OCI-LY3 (cell line): ENCODE measurements around the gene PHTF2.

Source experiments
- H2AFZ ChIP-seq: fragments of 200-600, 300-600 bp; shearing (Covaris generic); 2 replicates; pipeline ENCODE4 v1.6.0; 2014; ENCODE audit warnings: antibody characterized with exemption, low read depth, low read length
- H3K27ac ChIP-seq: fragments of 200-600, 300-600 bp; sonication (generic); 2 replicates; pipeline ENCODE4 v1.5.1; 2014; ENCODE audit warnings: mild to moderate bottlenecking, low read length, moderate library complexity, mixed read lengths
- H3K27me3 ChIP-seq: fragments of 200-600, 300-600 bp; sonication (generic); 2 replicates; pipeline ENCODE4 v1.6.1; 2014; ENCODE audit warnings: low read depth, low read length, mixed read lengths
- H3K36me3 ChIP-seq: fragments of 200-600, 300-600 bp; sonication (generic); replicated peaks from 2 replicates; pipeline ENCODE3; 2014; ENCODE audit warnings: low read depth, low read length, mixed read lengths
- H3K4me1 ChIP-seq: fragments of 300-600, 200-600 bp; sonication (generic); 2 replicates; pipeline ENCODE4 v1.6.1; 2014; ENCODE audit warnings: low read length, mixed read lengths
- H3K4me2 ChIP-seq: fragments of 200-600, 300-600 bp; sonication (generic); 2 replicates; pipeline ENCODE4 v1.6.1; 2014; ENCODE audit warnings: low read length, mixed read lengths
- H3K4me3 ChIP-seq: fragments of 300-600, 200-600 bp; sonication (generic); 2 replicates; pipeline ENCODE4 v1.5.1; 2014; ENCODE audit warnings: antibody characterized with exemption, mild to moderate bottlenecking, low read length, moderate library complexity
- H3K79me2 ChIP-seq: fragments of 300-600, 200-600 bp; shearing (Covaris generic); 2 replicates; pipeline ENCODE4 v1.6.1; 2014; ENCODE audit warnings: mild to moderate bottlenecking, low read length, mixed read lengths
- H3K9ac ChIP-seq: fragments of 300-600, 200-600 bp; shearing (Covaris generic); 2 replicates; pipeline ENCODE4 v1.6.0; 2014; ENCODE audit warnings: mild to moderate bottlenecking, low read length, moderate library complexity
- H3K9me3 ChIP-seq: fragments of 200-600, 300-600 bp; shearing (Covaris generic); 2 replicates; pipeline ENCODE4 v1.6.1; 2014; ENCODE audit warnings: low read length, mixed read lengths; ENCODE audit not compliant: insufficient read depth
- H4K20me1 ChIP-seq: fragments of 200-600, 300-600 bp; sonication (generic); 2 replicates; pipeline ENCODE4 v1.6.1; 2016; ENCODE audit warnings: low read length, mixed read lengths; ENCODE audit not compliant: insufficient read depth
- CTCF ChIP-seq: fragments of 200-600, 300-600 bp; sonication (generic); IDR thresholded peaks from 2 replicates; pipeline ENCODE4 v1.5.1; 2014; ENCODE audit warnings: antibody characterized with exemption, low read length, low read depth
- EZH2phosphoT487 ChIP-seq: fragments of 200-600 bp; shearing (Covaris generic); IDR thresholded peaks from 2 replicates; pipeline ENCODE4 v1.6.1; 2018; ENCODE audit warnings: antibody characterized with exemption, mixed run types, low read depth

Gene PHTF2

GRCh38 chr7:78002715-78003114, 204.1 kb downstream of the PHTF2 start:
- Histone ChIP-seq H3K36me3 (no peaks in the 10 kb centered on the region), H3K79me2 (no peaks in the 10 kb centered on the region), H3K27me3 (no peaks in the 10 kb centered on the region; the same call in 1 of the 2 replicates), H2AFZ (no peak overlapping the region), H3K4me2 (no peak overlapping the region), H3K9ac (no peak overlapping the region), H3K9me3 (no peaks in the 10 kb centered on the region), H3K4me3 (no peak overlapping the region), H3K27ac (no peak overlapping the region), H3K4me1 (no peaks in the 10 kb centered on the region), H4K20me1 (no peaks in the 10 kb centered on the region)
- TF ChIP-seq EZH2phosphoT487 (no peak), CTCF (no peak)

DNA sequence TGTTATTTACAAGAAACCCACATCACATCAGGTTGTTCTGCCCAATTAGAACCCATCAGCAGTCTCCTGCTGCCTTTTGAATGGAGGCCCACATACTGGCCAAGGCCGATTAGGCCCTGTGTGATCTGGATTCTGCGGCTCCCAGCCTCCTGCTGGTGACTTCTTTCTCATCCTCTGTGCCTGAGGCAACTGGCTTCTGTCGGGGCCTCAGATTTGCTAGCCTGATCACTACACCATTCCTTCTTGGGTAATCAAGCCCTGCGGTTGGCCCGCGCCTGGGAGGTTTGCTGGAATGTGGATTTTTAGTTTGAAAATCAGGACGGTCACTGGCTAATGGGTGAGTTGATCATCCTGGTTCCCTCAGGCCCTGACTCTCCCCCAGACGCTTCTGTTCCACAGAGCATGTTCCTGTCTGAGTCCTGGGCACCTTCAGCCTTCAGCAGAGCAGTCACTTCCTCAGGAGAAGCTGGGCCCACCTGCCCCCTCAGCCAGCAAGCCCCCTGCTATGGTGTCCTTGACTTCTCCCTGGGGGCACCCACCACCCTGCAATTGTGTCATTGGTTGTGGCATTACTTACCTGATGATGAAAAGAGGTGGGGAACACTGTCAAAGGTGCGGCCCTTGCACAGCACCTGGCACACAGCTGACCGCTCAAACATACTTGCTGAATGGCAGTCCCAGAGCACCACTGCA, 207.6 kb downstream of the PHTF2 start:
- H2AFZ ChIP-seq: no peak overlapping the region
- H3K4me2 ChIP-seq: no peak overlapping the region
- H4K20me1 ChIP-seq: no peaks in the 10 kb centered on the region
- H3K36me3 ChIP-seq: no peaks in the 10 kb centered on the region
- H3K9ac ChIP-seq: no peak overlapping the region
- no peaks in the 10 kb centered on the region for H3K79me2 ChIP-seq
- H3K4me3 ChIP-seq: no peak overlapping the region
- H3K4me1 ChIP-seq: no peaks in the 10 kb centered on the region
- TF ChIP-seq EZH2phosphoT487 (no peak), CTCF (no peak)
- no peaks in the 10 kb centered on the region for H3K9me3 ChIP-seq
- H3K27me3 ChIP-seq: no peaks in the 10 kb centered on the region; the same call in 1 of the 2 replicates
- no peak overlapping the region for H3K27ac ChIP-seq
